ENCODE results near the gene MTRF1L.
"Not testable (repeated sequence)": the region's sequence is repeated elsewhere in the genome, so short reads cannot be mapped to it uniquely, and the experiment has no call there.

Gene MTRF1L

GRCh38 chr6:153001767-153002612 lies 519 bp downstream of the MTRF1L start:
- no peak for DNase-seq (ENCODE audit: low read depth)

- DNase-seq (ENCODE audit: low read depth), result not testable (repeated sequence)
Observed at GRCh38 chr6:153000790-153001189, 1.7 kb downstream of the MTRF1L start.

DNA sequence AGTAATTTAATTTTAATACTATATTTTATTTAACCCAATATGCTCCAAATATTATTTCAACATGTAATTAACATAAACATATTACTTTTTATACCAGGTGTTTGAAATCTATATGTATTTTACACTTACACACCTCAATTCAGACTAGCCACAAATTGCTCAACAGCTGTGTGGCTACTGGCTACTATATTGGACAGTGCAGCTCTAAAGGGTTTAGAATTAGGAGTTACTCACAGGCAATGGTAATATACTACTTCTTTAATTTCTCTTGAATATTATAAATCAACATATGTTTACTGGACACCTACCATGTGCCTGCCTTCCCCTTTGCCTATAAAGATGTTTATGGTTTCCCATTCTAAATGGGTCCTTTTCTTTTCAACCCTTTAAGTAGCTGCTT lies 2.3 kb downstream of the MTRF1L start:
- no peak for DNase-seq (ENCODE audit: low read depth)

DNA sequence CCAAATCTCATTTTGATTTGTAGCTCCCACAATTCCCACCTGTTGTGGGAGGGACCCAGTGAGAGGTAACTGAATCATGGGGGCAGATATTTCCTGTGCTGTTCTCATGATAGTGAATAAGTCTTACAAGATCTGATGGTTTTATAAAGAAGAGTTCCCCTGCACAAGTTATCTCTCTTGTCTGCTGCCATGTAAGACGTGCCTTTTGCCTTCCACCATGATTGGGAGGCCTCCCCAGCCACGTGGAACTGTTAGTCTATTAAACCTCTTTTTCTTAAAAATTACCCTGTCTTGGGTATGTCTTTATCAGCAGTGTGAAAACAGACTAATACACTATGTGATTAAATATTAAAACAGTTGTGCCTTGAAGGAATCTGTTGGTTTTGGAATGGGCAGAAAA lies 3.0 kb downstream of the MTRF1L start:
- DNase-seq (ENCODE audit: low read depth), result not testable (repeated sequence)

- no peak for DNase-seq (ENCODE audit: low read depth)
Observed at GRCh38 chr6:152993847-152994246, 8.7 kb downstream of the MTRF1L start.

- DNase-seq (ENCODE audit: low read depth), result no peak
Observed at GRCh38 chr6:152993431-152993830, 9.1 kb downstream of the MTRF1L start.

DNA sequence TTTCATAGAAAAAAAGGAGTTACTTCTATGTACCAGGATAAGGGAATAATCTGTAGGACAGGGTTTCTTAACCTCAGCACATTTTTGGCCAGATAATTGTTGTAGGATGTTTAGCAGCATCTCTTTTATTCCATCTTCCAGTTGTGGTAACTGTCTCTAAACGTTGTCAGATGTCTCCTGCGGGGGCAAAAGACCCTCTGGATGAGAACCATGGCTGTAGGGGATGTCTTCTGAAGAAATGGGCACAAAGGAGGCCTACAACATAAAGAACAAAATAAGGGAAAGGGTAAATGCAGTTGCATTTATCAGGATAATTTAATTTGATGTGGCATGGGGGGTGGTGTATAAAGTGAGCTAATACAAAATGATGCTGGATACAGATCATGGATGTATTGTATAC lies 15.5 kb downstream of the MTRF1L start:
- DNase-seq (ENCODE audit: low read depth), result no peak

- not testable (repeated sequence) for DNase-seq (ENCODE audit: low read depth)
Observed at GRCh38 chr6:152985300-152985699, 17.2 kb downstream of the MTRF1L start.

DNA sequence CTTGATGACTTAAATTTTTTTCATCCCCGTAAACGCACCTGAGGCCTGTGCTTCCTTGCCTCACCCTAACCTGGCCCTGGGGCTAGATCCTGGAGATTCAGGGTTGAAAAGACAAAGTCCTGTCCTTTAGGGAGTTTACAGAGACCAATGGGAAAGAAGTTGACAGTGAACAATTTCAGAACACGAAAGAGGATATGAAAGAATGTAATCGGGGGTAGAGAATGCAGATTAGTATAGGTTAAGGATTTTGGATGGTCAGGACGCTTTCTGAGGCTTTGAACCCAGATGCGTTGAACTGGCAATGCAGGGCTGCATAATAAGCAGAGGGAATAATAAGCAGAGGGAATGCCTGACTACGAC lies 18.0 kb downstream of the MTRF1L start:
- no peak for DNase-seq (ENCODE audit: low read depth)

- DNase-seq (ENCODE audit: low read depth), result peak; percentile 87
Observed at GRCh38 chr6:152983637-152984512, 18.6 kb downstream of the MTRF1L start.

DNA sequence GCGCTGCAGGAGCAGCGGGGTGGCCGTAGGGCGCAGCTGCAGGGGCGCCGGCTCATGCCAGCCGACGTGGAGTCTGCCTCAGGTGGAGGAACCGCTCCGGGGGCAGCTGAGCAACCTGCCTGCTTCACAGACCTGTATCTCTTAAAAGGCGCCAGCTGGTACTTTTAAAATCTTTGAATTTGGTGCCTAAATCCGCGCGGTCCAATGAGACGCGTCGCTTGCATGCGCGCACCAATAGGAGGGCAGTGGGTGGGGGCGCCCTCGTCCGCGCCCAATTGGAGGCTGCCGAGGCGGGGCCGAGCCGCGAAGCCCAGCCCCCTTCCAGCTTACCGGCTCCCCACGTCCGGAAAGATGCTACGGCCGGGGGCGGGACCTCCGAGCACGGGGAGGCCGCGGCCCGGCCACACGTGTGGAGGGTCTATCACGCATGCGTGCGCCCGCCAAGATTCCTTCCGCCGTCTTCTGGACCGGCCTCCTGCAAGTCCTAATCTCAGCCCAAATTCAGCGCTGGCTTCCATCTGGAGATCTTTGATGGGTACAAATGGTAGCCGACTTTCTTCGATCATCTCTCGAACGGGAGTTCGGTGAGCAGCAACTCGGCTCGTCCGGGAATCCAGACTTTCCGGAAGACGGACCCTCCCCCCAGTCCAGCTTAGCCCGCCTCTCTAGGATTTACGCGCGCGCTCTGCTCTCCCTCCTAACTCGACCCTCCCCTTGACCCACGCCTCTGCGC lies 19.4 kb downstream of the MTRF1L start, which contains the start of gene FBXO5:
TSS of gene FBXO5 (minus strand) at position 138 of the 733 bp plus-strand sequence. CDS start at position 56, 82 bp downstream.
- peak; percentile 93 for DNase-seq (ENCODE audit: low read depth)

- DNase-seq (ENCODE audit: low read depth), result no peak
Observed at GRCh38 chr6:152981989-152982903, 20.3 kb downstream of the MTRF1L start.

GRCh38 chr6:152981219-152981618 lies 21.3 kb downstream of the MTRF1L start:
- DNase-seq (ENCODE audit: low read depth), result no peak

DNA sequence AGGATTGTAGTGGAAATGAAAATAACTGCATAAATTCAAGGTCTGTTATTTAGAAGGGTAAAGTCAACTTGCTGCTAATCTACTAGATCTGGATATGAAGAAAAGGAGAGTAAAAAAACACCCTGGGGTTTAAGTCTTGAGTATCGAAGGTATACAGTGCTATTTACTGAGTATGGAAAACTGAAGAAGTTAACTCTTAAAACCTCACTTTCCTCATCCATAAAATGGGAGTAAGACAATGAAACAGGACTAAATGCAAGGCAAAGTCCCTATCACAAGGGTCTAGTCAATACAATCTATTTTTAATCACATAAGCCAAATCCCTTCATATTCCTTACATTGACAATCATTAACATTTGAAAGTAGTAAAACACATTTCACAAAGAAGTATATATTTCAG lies 21.9 kb downstream of the MTRF1L start:
- DNase-seq (ENCODE audit: low read depth), result no peak

- no peak for DNase-seq (ENCODE audit: low read depth)
Observed at GRCh38 chr6:152979116-152979515, 23.4 kb downstream of the MTRF1L start.

DNA sequence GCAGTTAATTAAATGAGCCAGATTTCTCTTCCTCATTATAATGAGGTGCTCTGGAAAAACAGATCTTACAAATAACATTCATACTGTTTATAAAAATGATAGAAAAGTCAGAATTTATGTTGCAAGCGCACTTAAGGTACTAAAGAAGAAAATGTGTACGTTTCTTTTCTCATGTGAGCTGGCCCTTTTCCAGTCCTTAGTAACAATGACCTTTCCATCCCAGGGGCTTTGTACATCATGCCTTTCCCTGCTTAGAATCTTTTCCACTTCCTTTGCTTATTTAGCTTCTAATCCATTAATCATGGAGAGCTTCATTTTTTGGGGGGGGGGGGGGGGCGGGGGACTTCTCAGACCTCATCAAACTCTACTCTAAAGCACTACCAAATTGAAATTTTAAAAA lies 24.5 kb downstream of the MTRF1L start:
- no peak for DNase-seq (ENCODE audit: low read depth)

GRCh38 chr6:152977556-152977955 lies 25.0 kb downstream of the MTRF1L start:
- no peak for DNase-seq (ENCODE audit: low read depth)

DNA sequence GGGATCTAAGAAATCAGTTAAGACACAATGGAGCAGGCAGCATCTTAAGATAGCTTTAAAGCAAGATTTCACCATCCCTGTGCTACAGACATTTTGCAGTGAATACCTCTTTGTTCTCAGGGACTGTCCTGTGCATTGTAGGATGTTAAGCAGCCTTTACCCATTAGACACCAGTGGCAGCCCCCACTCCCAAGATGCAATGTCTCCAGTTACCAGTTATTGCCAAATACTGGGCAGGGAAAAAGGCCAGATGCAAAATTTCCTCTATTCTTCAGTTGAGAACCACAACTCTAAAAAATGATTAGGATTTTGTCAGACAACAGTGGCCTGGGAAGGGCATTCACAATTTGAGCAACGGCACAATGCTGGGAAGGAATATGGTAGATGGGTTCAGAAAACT lies 25.8 kb downstream of the MTRF1L start:
- DNase-seq (ENCODE audit: low read depth), result no peak

GRCh38 chr6:152975204-152975915 lies 27.1 kb downstream of the MTRF1L start:
- DNase-seq (ENCODE audit: low read depth), result no peak

- DNase-seq (ENCODE audit: low read depth), result no peak
Observed at GRCh38 chr6:152973916-152974315, 28.6 kb downstream of the MTRF1L start.

Data from T-helper 22 cell (primary cell).